GM19467 (cell line): ENCODE results near the gene CNOT4.
A peak's percentile ranks its signal among the peaks of the same experiment; 100 is the strongest.
"Not testable (repeated sequence)": the region's sequence is repeated elsewhere in the genome, so short reads cannot be mapped to it uniquely, and the experiment has no call there.

Source experiments
- ATAC-seq: cut with Tn5 transposase; IDR thresholded peaks from one replicate; pipeline ENCODE4 v1.9.1; 2021; ENCODE audit warnings: mild to moderate bottlenecking, moderate library complexity; ENCODE audit not compliant: unreplicated experiment

The CNOT4 gene

DNA sequence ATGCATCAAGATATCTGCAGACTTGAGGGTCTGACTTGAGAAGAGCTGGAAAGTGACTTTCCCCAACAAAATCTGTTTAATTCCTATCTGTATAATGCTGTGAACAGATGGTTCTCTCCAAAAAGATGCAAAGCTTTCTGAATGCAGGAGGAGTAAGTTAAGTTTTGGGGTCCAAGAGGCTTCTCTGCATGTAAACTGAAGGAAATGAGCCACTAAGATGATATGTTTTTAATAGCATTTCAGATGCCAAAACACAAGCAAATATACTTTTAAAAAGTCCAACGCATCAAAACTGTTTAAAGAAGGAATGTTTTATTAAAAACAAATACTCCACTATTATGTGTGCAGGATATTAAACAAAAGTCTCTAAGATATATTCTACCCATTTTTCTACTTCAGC lies 139.2 kb downstream of the CNOT4 start:
- no peak for ATAC-seq

DNA sequence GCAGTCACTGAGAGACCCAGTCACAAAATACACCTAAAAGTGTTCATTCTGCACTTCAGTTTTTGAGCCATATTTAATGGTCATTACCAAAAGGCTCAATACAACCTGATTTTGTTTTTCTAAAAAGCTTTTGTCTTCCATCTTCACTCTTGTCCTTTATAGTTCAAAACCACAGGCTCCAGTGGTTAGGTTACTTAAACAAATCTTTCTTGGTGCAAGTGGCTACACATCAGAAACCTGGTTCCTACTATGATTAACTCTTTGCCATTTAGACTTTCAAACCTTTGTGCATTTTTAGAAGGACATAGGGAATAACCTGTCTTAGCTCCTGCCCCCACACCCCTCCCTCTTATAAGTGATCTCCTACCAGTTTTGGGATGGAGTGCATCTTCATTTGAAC lies 140.5 kb downstream of the CNOT4 start:
- no peak for ATAC-seq

DNA sequence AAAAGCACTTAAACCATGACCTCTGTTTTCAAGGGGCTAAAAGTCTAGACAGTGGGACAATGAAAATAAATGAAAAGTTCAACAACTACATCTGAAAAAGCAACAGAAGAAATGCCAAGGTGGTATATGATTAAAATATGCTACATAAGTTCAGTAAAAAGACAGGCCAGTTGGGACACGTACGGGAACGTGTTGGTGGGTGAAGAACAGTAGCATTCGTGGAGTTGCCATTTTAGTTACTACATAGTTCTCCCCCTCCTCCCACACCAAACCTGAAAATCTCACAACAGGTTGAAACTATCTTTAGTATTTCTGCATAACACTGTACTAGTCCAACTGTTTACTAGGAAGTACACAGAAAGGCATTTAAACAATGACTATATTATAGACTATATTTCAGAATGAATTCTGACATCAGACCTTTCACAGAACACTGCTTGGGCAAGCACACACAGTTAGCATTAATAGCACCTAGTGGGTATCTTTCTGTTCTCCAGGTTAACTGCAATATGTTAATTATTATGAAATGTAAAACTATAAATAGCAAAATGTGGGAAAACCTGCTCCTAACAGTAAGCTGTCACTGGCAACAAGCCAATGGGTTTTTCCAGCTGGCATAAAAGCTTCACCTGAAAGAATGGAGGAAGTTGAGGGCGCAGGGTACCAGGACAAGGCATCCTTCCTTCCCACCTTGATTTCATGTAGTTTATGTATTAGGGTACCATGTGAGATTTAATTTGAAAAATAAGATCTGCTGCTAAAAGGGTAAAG lies 141.3 kb downstream of the CNOT4 start:
- ATAC-seq: no peak

DNA sequence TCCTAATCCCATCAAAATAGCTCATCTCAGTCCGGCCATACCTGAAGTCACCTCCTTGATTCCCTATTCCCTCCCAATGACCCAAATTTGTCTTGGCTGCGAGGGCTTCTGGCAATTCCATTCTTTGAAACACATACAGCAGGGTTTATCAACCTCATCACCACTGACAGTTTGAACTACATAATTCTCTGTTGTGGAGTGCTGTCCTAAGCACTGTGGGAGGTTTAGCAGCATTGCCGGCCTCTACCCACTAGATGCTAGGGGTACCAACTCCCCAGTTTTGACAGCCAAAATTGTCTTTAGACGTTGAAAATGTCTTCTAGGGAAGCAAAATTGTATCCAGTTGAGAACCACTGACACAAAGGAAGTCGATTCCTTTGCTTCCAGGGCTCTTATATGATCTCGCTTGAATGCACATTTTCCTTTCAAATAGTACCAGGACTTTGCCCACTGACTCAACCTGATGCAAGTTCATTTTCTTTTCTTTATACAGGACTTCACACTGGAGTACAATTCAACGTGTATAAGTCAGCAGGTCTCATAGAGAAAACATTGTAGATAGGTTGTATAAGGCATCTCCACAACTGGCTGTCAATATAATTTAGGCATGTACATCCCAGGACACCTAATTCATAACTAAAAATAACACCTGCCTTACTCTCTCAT lies 142.9 kb downstream of the CNOT4 start:
- ATAC-seq: no peak

DNA sequence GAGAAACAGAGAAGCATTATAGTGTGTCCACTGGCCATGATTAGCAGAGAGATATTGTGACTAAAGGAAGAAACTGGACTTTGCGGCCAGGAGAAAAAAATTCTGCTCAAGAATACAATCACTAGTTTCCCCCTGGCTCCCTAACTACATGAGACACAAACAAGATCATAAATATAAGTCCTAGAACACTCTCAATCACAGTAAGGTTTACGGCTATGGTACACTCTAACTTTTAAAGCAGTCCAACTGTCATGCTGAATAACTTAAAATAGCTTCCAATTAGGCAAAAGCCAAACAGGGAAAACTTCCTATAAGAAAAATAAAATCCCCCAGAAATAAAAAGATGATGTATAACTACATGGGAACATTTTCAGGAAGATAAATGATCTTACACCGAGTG lies 144.2 kb downstream of the CNOT4 start:
- ATAC-seq: no peak

DNA sequence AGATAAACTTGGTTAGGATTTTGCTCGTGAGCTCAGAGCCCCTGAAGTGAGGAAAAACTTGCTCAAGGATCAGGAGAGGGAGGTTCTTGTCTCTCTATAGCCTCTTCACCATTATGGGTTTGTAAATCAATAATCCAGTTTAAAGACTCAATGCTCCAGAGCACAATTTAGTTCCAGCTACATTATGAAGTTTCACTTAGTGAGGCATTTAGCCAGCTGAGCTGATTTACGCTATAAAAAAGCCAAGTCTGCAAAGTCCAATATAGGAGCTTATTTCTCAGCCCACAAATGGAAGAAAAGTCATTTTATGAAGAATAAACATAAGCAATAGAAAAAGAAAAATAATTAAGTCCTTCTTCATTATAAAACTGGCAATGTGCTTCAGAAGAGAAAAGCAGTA lies 145.7 kb downstream of the CNOT4 start:
- no peak for ATAC-seq

DNA sequence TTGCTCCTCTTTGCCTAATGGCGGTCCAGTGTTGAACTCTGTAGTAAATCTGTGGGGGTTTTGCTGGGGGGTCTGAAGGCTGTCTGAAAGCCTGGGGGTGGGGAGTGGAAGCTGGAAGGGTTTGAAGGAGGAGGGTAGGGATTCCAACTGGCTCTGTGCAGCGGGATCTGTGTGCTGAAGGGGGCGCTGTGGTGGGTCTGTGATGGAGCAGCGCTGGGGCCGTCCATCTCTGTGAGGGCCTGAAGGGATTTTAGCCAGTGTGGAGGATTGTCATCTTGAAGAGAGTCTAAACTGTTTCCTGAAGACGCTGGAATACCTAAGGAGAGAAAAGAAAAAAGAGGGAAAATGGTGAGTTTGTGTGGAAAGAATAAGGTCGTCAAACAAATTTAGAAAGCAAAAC lies 147.0 kb downstream of the CNOT4 start:
- ATAC-seq: no peak

DNA sequence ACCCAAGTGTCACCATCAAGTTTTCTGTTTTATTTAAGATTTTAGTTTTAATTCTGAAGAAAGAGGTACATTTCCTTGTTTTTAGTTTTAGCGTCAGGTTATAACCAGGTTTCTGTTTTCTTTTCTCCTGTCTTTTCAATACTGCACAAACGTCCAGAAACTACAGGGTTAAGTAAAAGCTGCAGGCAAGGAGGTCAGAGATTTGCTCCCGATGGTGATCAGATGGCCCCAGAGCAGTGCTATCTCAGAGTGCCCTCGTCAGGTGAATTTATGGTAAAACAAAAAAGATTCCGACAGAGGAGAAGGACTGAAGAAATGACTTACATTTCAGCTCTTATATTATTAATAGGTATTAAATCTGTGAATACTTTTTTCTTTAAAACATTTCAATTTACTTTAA lies 148.1 kb downstream of the CNOT4 start:
- no peak for ATAC-seq

DNA sequence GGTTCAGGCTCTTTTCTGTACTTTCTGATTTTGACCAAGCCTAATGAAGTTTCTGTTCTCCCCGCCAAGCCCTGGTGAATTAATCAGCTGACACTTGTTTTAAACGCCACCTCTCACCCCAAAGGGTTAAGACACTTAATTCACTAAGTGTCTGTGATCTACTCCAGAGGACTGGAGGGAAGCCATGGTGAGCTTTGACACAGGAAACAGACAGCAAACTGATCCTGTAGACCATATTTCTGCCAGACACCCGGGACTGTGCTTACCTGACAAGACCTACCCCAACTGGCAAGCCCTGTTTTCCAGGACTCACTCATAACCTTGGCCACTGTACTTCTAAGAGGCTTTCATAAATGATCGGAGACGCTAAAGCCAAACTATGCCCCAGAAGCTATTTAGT lies 150.3 kb downstream of the CNOT4 start:
- no peak for ATAC-seq

DNA sequence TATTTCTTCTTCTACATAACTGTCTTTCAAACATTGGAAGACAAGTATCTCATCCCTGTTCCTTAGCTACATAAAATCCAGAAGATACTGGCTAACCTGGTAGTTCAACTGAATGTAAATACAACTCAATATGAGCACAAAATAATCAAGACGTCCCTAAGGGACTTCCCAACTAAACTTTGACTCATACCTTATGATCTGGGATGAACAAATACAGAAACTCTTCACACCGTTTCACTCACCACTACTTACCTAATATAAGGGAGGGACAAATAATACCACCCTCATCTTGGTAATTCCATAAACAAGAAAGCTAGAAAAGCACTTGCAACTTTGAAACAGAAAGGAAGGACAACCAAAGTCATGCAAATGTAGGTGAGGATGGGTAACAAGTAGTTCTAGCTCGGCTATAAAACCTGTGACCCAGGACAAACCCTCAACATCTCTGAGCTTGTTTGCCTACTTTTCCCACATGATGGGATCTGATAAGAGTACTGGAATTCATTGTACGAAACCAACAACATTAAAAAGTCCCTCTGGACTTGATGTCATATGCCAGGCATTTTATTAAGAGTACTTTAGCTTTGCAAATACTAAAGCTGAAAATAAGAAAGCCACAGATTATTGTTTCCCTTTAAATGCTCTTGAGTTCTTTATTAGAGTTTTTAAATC lies 154.4 kb downstream of the CNOT4 start:
- ATAC-seq: no peak

DNA sequence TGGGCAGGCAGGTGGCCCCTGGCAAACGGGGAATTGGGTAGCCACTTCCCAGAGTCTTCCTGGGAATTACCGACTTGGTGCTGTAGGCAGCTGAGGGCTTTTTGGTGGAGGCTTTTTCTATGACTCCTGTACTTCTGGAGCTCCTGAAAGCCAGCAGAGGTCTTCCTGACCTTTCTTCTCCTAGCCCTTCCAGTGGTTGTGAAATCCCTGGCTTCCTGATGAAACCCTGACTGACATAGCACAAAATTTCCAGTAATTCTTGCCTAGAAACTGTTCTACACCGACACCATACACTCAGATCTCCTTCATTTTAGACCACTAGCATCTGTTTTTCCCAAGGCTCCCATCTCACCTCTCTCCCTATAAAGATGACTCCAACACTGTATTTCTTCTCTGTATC lies 156.1 kb downstream of the CNOT4 start:
- ATAC-seq: no peak

DNA sequence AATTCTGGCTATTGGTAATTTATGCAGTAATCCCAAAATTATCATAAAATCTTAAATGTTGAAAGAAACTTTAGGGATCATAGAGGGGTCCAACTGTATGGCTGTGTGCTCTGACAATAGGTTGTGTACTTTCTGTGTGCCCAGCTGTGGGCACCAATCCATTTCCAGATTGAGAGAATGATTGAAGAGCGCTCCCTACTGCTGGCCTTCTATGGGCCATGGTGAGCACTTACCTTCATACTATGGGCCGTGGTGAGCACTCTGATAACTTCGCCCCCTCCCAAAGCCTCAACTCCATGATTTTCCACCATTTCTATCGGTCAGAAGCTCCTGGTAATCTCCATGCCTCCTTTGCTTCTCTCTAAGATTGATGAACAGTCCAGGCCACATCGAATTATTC lies 157.6 kb downstream of the CNOT4 start:
- no peak for ATAC-seq

DNA sequence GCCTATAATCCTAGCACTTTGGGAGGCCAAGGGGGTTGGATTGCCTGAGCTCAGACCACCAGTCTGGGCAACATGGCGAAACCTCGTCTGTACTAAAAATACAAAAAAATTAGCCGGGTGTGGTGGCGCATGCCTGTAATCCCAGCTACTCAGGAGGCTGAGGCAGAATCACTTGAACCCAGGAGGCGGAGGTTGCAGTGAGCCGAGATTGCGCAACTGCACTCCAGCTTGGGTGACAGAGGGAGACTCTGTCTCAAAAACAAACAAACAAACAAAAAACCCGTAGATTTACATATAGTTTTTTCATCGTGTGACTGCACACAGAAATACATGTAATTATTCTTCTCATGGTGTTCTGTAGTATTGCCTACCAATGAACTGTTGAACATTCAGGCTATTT lies 158.8 kb downstream of the CNOT4 start:
- ATAC-seq: not testable (repeated sequence)

DNA sequence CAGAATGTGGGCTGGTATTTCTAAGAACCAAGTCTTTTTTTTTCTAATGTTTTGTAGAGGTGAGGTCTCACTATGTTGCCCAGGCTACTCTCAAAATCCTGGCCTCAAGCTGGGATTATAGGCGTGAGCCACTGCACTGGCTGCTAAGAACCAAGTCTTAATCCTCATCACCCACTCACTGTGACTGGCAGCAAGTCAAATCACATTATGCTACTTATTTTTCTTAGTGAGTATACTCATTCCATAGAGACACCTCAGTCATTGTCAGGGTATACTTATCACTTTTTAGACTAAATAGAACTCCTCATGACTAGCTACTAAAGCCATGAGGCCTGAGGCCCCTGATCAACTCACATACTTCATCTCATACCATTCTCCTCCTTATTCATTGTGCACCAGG lies 160.2 kb downstream of the CNOT4 start:
- no peak for ATAC-seq

DNA sequence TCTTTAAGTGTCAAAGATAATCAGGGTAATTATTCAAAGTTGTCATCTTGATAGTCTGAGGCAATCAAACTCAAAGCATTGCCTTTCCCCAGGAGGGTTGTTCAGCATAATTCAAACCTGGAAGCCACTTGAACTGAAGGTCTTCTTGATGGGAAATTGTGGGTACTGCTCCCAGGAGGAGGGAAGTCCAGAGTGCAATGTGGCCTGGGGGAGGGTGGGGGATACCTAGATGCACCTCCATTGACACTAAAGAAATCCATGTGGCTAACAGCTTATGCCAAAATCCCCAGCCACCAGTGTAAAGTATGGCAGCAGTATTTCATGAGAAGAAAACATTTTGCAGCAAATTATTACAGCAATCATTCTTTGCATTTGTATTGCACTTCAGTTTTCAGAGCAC lies 161.4 kb downstream of the CNOT4 start:
- no peak for ATAC-seq

DNA sequence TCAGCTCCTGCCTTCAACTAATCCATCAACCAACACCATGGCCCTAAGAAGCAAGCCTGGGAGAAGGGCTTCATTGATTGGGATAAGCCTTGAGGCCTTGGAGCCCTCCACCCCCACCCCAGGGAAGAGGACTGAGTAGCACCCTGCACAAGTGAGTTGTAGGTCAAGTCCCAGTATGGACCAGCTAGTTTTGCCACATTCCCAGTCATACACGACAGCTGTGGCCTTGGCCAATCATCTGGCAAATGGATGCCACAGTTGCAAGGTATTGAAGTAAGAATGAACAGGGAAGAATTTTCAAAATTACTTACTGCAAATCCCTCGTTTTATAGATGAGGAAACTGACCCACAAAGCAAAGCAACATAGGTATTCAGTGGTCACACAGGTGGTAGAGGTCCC lies 166.5 kb downstream of the CNOT4 start:
- ATAC-seq: no peak

DNA sequence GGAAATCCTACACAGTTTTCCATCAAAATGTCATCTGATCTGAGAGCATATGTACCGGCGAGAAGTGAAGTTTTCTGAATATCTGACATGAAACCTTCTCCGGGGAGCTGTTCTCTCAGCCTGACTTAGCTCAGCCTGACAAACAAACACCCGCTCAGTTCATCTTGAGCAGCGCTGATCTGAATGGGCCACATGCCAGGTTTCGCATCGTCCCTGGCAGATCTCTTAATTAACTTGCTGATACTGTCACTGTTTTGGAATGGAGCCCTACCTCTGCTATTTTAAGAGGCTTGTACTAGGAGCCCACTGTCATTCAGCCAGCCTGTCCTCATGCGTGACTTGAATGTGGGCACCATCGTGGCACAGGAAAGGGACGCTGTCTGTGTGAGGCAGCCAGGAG lies 167.0 kb downstream of the CNOT4 start:
- no peak for ATAC-seq

DNA sequence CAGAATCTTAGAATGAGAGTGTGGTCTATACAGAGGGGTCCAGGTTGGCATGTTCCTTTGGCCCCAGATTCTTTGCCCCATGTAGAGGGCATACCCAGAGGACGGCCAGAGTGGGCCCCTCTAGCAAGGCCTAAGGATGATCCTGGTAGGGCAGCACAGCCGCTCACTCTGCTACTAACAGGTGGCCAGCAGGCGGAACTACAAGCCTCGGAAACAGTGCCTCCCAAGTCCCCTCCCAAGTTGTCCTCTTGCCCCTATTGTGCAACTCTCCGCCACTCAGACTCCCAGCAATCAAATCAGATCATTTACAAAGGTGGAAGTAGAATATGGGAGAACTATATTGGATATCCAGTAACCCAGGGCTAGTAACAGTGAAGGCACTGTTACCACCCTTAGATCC lies 168.9 kb downstream of the CNOT4 start:
- ATAC-seq: no peak

DNA sequence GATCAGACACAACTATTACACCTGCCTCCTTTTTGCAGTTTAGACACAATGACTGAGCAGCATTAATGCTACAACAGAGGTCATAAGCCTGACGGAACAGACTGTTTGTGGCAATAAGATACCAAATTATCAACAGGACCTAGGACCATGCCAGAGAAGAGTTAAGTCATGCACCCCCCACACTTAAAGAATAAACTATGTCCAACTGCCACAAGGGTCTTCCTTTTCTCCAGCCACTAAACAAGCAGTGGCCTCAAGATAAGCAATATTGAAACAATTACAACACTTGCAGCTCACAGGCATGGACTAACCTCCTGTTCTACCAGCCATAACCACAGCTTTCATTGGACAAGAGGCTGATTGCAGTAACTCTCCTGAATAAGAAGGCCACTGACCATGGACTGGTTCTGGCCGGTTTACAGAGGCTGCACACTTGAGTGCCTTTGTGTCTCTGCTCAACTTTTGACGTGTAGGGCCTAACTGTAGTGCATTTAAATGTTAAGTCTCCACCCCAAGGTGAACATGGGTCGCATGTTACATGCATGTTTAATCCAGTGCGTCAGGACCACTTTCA lies 171.8 kb downstream of the CNOT4 start:
- no peak for ATAC-seq

DNA sequence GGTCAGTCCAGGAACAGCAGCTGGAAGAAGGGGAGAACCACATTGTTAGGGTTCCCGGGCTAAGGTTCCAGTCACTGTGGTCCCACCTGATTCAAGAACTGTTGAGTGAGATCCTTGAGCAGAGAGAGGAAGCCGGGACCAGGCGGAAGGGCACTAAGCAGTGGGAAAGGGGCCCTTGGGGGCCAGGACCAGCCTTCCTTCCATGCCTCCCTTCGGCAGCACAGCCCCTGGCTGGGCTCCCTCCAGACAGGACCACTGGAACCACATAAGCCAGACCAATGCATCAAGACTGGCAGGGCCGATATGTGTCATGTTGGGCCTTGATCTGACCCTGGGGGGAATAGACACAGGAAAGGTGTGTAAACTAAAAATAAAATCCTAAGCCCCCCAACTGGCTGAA lies 172.4 kb downstream of the CNOT4 start:
- no peak for ATAC-seq

DNA sequence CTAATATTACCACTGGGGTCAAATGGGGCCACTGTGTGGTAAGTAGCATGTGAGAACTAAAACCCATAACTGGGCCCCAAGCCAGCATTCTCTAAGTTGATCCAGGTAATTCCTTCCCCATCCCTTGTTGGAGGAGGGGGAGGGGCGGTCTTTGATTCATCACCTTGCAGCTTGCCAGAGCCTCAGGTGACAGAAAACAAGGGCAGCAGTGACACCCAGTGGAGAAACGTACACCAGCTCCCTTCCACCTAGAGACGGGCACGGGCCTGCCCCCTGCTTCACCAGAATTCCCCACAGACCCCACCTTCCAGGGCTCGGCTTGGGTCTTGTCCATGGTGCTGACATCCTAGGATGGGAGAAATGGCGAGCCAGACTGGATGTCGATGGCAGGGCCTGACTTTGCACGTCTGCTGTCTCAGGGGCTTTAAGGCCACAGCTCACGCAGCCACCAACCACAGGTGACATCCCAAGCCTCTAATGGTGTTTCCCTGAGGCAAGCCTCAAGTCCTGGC lies 174.2 kb downstream of the CNOT4 start:
- ATAC-seq: peak; percentile 58
